Measurements from ENCODE around the gene C5orf46. TPM values are rescaled to one million over a fixed set of nuclear protein-coding genes. Genes with fewer than 3 reads are reported as not detected.
A peak's percentile ranks its signal among the peaks of the same experiment; 100 is the strongest.

Gene C5orf46
- total and polyA plus RNA-seq, 2 of the 13 experiments (the other 11 are each of a cell fraction or from before 2014, with no cell fraction given) = not detected

GRCh38 chr5:147857302-147858129, 48.8 kb downstream of the C5orf46 start:
- FAIRE-seq (peak; percentile 77), DNase-seq (ENCODE audit: low spot score) (peak; percentile 44), ATAC-seq (peak; percentile 60; the same call in 2 of the 3 replicates)
- H3K4me2 ChIP-seq (ENCODE audit: low read depth, low read length) = no peak overlapping the region
- in situ Hi-C loops (cut with HindIII; ENCODE audit: extremely low pct_ligation_motif_present, low pct_unique_long_range_greater_than_20kb) (loop anchor here (5.0 kb wide), 1 partner anchor 80 kb away; no protein-coding TSS in a partner anchor), intact Hi-C loops (cut with micrococcal nuclease; ENCODE audit: unreplicated experiment) (loop anchor here (1.0 to 10.0 kb wide), 5 partner anchors 19 to 267 kb away; no protein-coding TSS in a partner anchor)
- H3K4me1 ChIP-seq (ENCODE audit: insufficient read depth, low read length) = no peaks in the 10 kb centered on the region
- H3K9me3 ChIP-seq (ENCODE audit: low read length) = no peaks in the 10 kb centered on the region
- H3K27me3 ChIP-seq (ENCODE audit: control insufficient read depth in 1 of 2, insufficient read depth in 2 of 2, low read length in 2 of 2) = no peaks in the 10 kb centered on the region
- no peaks in the 10 kb centered on the region for H3K79me2 ChIP-seq (ENCODE audit: insufficient read depth, low read length)
- BruUV-seq (replicated peaks) = no TSS peak
- no peak for TF ChIP-seq ZNF644 (CRISPR knock-in tag; IDR thresholded peaks at IDR 0.05; ENCODE audit: low read depth)
- peak; percentile 62 for TF ChIP-seq STAG1 (CRISPR knock-in tag; IDR thresholded peaks at IDR 0.05)
- TF ChIP-seq ARID5B (CRISPR knock-in tag; IDR thresholded peaks at IDR 0.05) = 0 out of 2 replicates have a peak, but pooled peaks have one; percentile 6
- TF ChIP-seq RERE (CRISPR knock-in tag; IDR thresholded peaks at IDR 0.05; ENCODE audit: low read depth) = no peak
- peak; percentile 51 for TF ChIP-seq ELF1 (CRISPR knock-in tag; IDR thresholded peaks at IDR 0.05)
- TF ChIP-seq SMC3 (IDR thresholded peaks at IDR 0.05; ENCODE audit: low read length) = peak; percentile 49; the same call in 1 of the 2 replicates
- TF ChIP-seq CTCF (CRISPR knock-in tag; IDR thresholded peaks at IDR 0.05) = peak; percentile 73
- peak; percentile 21 for TF ChIP-seq TEAD3 (CRISPR knock-in tag; optimal IDR thresholded peaks at IDR 0.05; ENCODE audit: borderline replicate concordance)
- H3K27ac ChIP-seq (ENCODE audit: extremely low read length, insufficient read depth, low read length) = no peak overlapping the region
- H2AFZ ChIP-seq (ENCODE audit: low read length) = no peak overlapping the region
- CTCF ChIA-PET (ENCODE audit: low intra/inter-chr PET ratio, low total read pairs) = interaction anchor here (0.8 to 1.2 kb wide), 3 partner anchors 34 to 873 kb away, joined by 3 to 7 read pairs (median 5); no protein-coding TSS in a partner anchor
- POLR2A ChIA-PET = no interaction called here
- H3K4me3 ChIP-seq (replicated peaks in 1 of 3; ENCODE audit: insufficient read depth in 1 of 3, low read depth in 2 of 3, low read length in 3 of 3) = no peak overlapping the region
- no peaks in the 10 kb centered on the region for H4K20me1 ChIP-seq (ENCODE audit: insufficient read depth, low read length)
- 3% methylated on average over 2 of the region's 2 CpGs for WGBS (ENCODE audit: low lambda C conversion rate)
- no peak overlapping the region for H3K9ac ChIP-seq (ENCODE audit: insufficient read depth, low read depth, low read length)
- H3K36me3 ChIP-seq (replicated peaks in 1 of 2; ENCODE audit: control insufficient read depth in 1 of 2, insufficient read depth in 2 of 2, low read length in 2 of 2) = no peaks in the 10 kb centered on the region

Measured in HepG2 (cell line).